Measurements from ENCODE around the gene EPG5. TPM values are rescaled to one million over a fixed set of nuclear protein-coding genes. Genes with fewer than 3 reads are reported as not detected.
"Not testable (repeated sequence)": the region's sequence is repeated elsewhere in the genome, so short reads cannot be mapped to it uniquely, and the experiment has no call there.

The EPG5 gene
- total RNA-seq, 1 experiment from 2014 or later: 5.8 TPM

- no peak for DNase-seq (ENCODE audit: low spot score)
These were observed 13.1 kb upstream of the EPG5 start for GRCh38 chr18:45980229-45980628.

- DNase-seq (ENCODE audit: low spot score): no peak
These were observed 11.0 kb upstream of the EPG5 start for GRCh38 chr18:45978084-45978483.

DNA sequence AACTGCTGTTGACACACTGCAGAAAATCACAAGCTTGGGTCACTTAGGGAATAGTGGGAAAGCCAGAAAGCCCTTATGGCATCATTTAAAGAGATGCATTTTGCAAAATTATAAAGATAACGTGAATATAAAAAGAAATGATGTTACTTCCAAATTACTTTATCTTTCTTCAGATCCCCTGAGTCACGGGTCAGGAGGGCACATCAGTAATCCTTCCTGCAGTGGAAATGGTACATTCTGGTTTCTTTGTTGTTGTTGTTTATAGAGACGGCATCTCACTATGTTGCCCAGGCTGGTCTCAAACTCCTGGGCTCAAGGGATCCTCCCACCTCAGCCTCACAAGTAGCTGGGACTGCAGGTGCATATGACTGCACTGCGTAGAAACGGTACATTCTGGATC, 9.8 kb upstream of the EPG5 start:
- DNase-seq (ENCODE audit: low spot score): no peak

DNA sequence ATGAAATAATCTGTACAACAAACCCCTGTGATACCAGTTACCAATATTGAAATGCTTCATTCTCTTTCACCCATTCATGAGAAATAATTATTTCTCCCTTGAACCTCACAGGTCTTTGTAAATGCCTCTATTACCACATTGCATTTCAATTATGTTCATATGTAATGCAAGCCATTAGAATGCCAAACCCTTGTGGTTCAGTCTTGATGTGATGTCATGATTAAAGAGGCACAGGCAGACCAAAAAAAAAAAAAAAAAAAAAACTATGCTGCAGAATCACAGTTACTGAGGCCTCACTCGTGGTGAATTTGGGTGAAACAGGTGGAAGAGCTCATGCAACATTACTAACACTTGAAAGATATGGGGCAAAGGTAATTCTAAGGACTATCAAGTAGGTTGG, 9.4 kb upstream of the EPG5 start:
- no peak for DNase-seq (ENCODE audit: low spot score)

GRCh38 chr18:45974088-45974536, 7.0 kb upstream of the EPG5 start:
- peak; percentile 66 for DNase-seq (ENCODE audit: low spot score)

DNA sequence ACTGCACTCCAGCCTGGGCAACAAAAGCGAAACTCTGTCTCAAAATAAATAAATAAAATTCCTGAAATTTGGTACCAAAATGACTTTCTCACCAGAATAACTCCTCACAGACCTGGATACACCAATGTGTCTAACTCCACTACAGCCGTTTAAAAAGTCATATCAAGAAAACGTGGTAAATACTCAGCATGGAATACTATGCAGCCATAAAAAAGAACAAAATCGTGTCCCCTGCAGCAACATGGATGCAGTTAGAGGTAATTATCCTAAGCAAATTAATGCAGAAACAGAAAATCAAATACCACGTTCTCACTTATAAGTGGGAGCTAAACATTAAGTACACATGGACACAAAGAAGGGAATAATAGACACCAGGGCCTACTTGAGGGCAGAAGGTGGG, 2.2 kb downstream of the EPG5 start:
- not testable (repeated sequence) for DNase-seq (ENCODE audit: low spot score)

DNA sequence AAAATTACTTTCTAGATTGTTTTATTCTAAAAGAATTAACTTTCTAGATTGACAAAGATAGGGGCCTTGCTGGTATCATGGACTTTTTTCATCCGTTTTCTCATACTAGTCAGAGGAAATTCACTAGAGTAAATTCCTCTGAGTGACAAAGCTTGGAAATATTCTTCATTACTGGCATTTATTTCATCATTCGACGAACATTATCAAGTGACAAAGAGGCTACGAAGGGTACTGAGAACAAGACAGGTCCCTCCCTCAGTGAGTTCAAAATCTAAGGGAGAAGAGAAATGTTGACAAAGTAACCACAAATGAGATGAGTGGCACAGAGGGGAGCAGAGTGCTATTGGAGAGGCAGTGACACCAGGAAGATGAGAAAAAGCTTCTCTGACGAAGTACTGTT, 4.3 kb downstream of the EPG5 start:
- DNase-seq (ENCODE audit: low spot score): no peak

- DNase-seq (ENCODE audit: low spot score): peak; percentile 43
These were observed 4.7 kb downstream of the EPG5 start for GRCh38 chr18:45962461-45962860.

DNA sequence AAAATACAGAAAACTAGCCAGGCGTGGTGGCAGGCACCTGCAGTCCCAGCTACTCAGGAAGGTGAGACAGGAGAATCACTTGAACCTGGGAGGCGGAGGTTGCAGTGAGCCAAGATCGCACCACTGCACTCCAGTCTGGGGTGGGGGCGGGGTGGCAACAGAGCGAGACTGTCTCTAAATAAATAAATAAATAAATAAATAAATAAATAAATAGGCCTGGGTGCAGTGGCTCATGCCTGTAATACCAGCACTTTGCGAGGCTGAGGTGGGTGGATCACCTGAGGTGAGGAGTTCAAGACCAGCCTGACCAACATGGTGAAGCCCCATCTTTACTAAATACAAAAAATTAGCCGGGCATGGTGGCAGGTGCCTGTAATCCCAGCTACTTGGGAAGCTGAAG, 7.6 kb downstream of the EPG5 start:
- DNase-seq (ENCODE audit: low spot score): not testable (repeated sequence)

- DNase-seq (ENCODE audit: low spot score): no peak
These were observed 8.4 kb downstream of the EPG5 start for GRCh38 chr18:45958730-45959129.

DNA sequence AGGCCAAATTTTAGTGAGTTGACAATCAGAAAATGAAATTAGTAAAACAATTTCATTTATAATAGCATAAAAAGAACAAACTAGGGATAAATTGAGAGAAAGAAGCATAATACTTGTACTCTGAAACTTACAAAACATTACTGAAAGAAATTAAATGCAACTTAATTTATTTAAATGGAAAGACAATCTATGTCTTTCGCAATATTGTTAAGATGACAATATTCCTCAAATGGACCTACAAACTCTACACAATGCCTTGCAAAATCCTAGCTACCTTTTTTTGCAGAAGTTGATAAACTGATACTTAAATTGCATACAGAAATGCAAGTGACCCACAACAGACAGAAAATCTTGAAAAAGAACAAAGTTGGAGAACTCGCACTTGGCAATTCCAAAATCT, 9.1 kb downstream of the EPG5 start:
- no peak for DNase-seq (ENCODE audit: low spot score)

- DNase-seq (ENCODE audit: low spot score): no peak
These were observed 10.0 kb downstream of the EPG5 start for GRCh38 chr18:45957100-45957499.

DNA sequence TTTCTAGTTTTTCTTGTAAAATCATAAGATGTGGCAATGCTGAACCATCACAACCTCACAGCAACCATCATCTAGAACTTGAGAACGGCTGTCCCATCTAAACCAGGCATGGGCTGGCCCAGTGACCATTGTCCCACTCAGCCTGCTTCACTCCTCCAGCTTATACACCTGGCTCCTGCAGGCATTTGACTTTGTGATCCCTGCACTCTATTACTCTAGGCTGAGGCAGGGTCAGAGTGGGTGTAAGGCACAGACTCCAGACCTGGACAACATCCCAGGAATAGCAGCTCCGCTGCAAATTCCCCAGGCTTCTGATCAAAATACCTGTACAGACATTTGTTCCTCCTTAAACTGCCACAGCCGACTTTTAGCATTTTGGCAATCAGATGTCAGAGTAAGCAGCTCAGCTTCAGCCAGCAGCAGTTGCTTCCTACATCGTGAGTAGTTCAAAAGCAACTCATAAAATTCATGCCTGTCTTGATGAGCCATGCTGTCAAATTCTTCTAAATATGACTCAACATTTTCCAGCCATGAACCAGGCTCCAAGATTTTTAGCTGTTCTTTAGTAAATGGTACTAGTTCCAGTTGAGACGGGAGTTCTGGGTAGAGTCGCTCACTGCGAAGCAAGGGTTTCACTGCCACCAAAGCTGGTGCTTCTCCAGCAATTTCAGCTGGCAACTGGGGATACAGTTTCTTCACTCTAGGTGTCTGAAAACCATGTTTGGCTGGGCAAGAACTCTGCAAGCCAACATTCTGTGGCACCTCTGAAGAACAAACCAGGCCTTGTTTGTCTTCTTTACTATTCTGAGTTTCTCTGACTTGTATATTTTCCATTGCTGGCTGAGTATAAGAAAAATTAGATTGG, 12.8 kb downstream of the EPG5 start:
- DNase-seq (ENCODE audit: low spot score): no peak

DNA sequence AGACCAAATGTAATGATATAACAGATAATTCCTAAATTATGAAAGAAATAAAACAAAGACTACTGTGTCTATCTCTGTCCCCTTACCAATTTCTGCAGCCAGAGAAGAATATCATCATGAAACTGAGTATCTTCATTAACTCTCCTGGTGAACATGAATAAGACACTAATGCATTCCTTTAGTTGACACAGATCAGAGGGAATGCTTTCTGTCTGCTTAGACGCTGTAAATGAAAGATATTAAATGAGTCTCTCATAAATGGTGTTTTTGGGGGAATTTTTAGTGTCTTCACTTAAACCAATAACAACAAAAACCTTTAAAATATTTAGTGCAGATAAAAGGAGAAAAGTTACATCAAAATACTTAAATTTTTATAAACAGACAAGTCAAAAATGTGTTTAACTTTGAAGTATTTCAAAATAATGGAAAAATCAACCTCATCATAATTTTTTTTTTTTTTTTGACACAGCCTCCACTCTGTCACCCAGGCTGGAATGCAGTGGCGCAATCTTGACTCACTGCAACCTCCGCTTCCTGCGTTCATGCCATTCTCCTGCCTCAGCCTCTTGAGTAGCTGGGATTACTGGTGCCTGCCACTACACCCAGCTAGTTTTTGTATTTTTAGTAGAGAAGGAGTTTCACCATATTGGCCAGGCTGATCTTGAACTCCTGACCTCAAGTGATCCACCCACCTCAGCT, 16.0 kb downstream of the EPG5 start:
- DNase-seq (ENCODE audit: low spot score): peak; percentile 65

GRCh38 chr18:45945669-45946068, 21.5 kb downstream of the EPG5 start:
- DNase-seq (ENCODE audit: low spot score): no peak

GRCh38 chr18:45940724-45941123, 26.4 kb downstream of the EPG5 start:
- no peak for DNase-seq (ENCODE audit: low spot score)

- no peak for DNase-seq (ENCODE audit: low spot score)
These were observed 27.9 kb downstream of the EPG5 start for GRCh38 chr18:45939236-45939635.

DNA sequence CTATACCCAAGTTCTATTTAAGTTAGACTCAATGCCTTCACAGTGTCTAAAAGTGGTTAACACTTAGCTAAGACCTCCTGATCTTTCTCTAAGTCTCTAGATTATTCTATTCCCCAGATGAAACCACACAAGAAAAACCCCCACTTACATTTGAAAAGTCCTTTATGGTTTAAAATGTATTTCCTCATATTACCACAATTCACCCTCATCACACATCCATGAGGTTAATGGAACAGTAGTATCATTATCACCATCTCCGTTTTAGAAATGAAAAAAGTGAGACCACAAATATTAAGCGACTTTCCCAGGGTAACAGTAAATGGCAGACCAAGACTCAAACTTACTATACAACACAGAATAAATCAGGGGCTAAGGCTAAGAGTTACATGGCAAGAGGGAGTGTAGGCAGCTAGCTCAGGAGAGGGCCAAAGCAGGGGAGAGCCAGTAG, 28.6 kb downstream of the EPG5 start:
- no peak for DNase-seq (ENCODE audit: low spot score)

DNA sequence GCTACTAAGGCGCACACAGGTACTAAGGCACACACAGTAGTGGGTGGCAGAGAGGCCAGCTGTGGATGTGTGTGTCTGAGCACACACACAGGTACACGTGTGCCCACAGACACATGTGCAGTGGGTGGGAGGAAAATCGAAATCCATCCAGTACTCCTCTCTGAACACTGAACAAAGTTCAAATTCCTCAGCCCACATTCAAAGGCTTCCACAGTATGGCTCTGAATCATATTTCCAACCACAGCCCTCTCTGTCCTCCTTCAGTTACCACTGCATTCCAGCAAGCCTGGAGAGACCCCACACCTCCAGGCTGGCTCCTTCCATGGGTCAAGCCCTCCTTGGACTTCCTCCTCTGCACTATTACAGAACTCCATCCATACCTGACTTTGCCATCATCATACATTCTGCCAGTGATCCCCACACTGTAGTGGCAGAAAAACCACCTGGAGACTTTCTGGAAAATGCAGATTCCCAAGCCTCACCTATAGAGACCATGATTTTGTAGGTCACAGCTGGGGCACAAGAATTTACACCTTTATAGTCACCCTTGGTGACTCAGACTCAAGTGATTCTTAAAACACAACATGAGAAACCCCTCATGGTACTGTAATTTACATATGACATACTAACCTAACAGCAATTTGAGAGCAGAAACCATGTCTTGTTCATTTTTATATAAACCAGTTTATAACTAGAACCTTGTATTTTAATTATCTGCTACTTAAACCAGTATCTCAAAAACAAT, 31.4 kb downstream of the EPG5 start:
- DNase-seq (ENCODE audit: low spot score): no peak

- DNase-seq (ENCODE audit: low spot score): no peak
These were observed 34.4 kb downstream of the EPG5 start for GRCh38 chr18:45932708-45933107.

DNA sequence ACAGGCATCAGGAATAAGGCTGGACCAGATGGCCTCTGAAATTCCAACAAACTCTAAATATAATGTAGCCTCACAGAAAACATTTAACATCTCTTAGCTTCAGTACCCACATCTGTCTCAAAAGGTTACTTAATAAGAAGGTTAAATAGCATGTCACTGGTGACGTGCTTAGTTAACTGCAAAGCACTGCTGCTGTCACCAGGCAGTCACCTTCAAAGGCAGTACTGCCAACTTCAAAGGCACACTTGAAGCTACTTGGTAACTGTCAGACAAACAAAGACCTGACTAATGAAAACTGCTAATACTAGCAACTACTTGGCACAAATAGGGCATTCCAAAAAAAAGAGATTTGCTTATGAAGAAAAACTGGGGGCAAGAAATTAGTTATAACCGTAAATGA, 36.2 kb downstream of the EPG5 start:
- no peak for DNase-seq (ENCODE audit: low spot score)

DNA sequence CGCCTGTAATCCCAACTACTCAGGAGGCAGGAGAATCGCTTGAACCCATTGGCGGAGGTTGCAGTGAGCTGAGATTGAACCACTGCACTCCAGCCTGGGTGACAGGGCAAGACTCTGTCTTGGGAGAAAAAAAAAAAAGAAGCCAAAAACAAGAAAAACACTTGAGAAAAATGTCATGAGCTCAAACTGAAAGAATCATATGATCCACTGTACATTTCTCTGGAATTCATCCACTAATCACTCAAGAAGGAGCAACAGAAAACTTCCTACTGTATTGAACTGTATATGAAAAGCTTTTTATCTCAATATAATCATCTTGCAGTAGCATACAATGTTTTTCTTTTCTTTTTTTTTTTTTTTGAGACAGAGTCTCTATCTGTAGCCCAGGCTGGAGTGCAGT, 40.4 kb downstream of the EPG5 start:
- no peak for DNase-seq (ENCODE audit: low spot score)

Data from H4 (cell line).